Neural cell (in vitro differentiated cells): Measurements from ENCODE around the gene LTK. TPM values are rescaled to one million over a fixed set of nuclear protein-coding genes. Genes with fewer than 3 reads are reported as not detected.

Source experiments
- H2AFZ ChIP-seq: fragments of 200-600, 300-800 bp; sonication (generic), shearing (Covaris generic); 2 replicates; pipeline ENCODE4 v1.6.0; 2014; ENCODE audit warnings: low read depth, mild to moderate bottlenecking, antibody characterized with exemption, low read length, moderate library complexity
- H3F3A ChIP-seq: fragments of 200-600 bp; shearing (Covaris generic); 2 replicates; pipeline ENCODE4 v1.6.1; 2016; ENCODE audit warnings: mild to moderate bottlenecking, moderate library complexity, mixed read lengths, antibody characterized with exemption, low read length; ENCODE audit not compliant: insufficient read depth, poor library complexity, severe bottlenecking
- H3K27ac ChIP-seq: fragments of 200-600, 300-800 bp; sonication (generic), shearing (Covaris generic); 2 replicates; pipeline ENCODE4 v1.5.1; 2014; ENCODE audit warnings: mild to moderate bottlenecking, low read length, moderate library complexity
- H3K27me3 ChIP-seq: fragments of 300-800, 200-600 bp; sonication (generic), shearing (Covaris generic); 2 replicates; pipeline ENCODE4 v1.6.0; 2014; ENCODE audit warnings: mild to moderate bottlenecking, low read depth, low read length, moderate library complexity; ENCODE audit not compliant: insufficient read depth
- H3K36me3 ChIP-seq: fragments of 300-800, 200-600 bp; sonication (generic), shearing (Covaris generic); 2 replicates; pipeline ENCODE4 v1.5.1; 2014; ENCODE audit warnings: mild to moderate bottlenecking, antibody characterized with exemption, low read length, moderate library complexity; ENCODE audit not compliant: insufficient read depth
- H3K4me2 ChIP-seq: fragments of 300-800, 200-600 bp; sonication (generic), shearing (Covaris generic); 2 replicates; pipeline ENCODE4 v1.6.0; 2014; ENCODE audit warnings: mild to moderate bottlenecking, low read length
- H3K4me3 ChIP-seq: fragments of 300-800, 200-600 bp; sonication (generic), shearing (Covaris generic); 2 replicates; pipeline ENCODE4 v1.5.1; 2014; ENCODE audit warnings: mild to moderate bottlenecking, low read length, moderate library complexity
- H3K79me2 ChIP-seq: fragments of 200-600 bp; shearing (Covaris generic); replicated peaks from 2 replicates; pipeline ENCODE4 v1.6.0; 2014; ENCODE audit warnings: mild to moderate bottlenecking, low read length, moderate library complexity; ENCODE audit not compliant: insufficient read depth
- H3K9ac ChIP-seq: fragments of 300-800, 200-600 bp; sonication (generic), shearing (Covaris generic); 2 replicates; pipeline ENCODE4 v1.6.1; 2016; ENCODE audit warnings: mild to moderate bottlenecking, low read length, mixed read lengths
- H3K9me2 ChIP-seq: fragments of 200-600 bp; shearing (Covaris generic); 2 replicates; pipeline ENCODE4 v1.6.1; 2016; ENCODE audit warnings: mild to moderate bottlenecking, low read length, mixed read lengths; ENCODE audit not compliant: insufficient read depth
- H3K9me3 ChIP-seq: fragments of 200-600, 300-800 bp; sonication (generic), shearing (Covaris generic); 2 replicates; pipeline ENCODE4 v1.6.1; 2016; ENCODE audit warnings: mild to moderate bottlenecking, mixed run types, low read length, moderate library complexity, mixed read lengths
- H4K20me1 ChIP-seq: fragments of 200-600 bp; shearing (Covaris generic); 2 replicates; pipeline ENCODE4 v1.6.1; 2016; ENCODE audit warnings: mild to moderate bottlenecking, mixed run types; ENCODE audit not compliant: insufficient read depth
- CTCF ChIP-seq: fragments of 450-650 bp; IDR thresholded peaks from 2 replicates; pipeline ENCODE4 v1.5.1; 2014; ENCODE audit warnings: antibody characterized with exemption, mild to moderate bottlenecking, moderate library complexity; ENCODE audit not compliant: poor library complexity, severe bottlenecking
- EP300 ChIP-seq: fragments of 450-650 bp; conservative IDR thresholded peaks from 2 replicates; pipeline ENCODE4 v1.6.1; 2014; ENCODE audit warnings: antibody characterized with exemption, mild to moderate bottlenecking, moderate library complexity; ENCODE audit not compliant: poor library complexity, severe bottlenecking
- EZH2 ChIP-seq: fragments of 200-600, 300-800 bp; shearing (Covaris generic), sonication (generic); IDR thresholded peaks from 2 replicates; pipeline ENCODE4 v1.6.1; 2014; ENCODE audit warnings: antibody characterized with exemption, low read length, borderline replicate concordance, mild to moderate bottlenecking; ENCODE audit not compliant: insufficient read depth, poor library complexity, severe bottlenecking
- MXI1 ChIP-seq: fragments of 450-650 bp; conservative IDR thresholded peaks from 2 replicates; pipeline ENCODE4 v1.6.1; 2014; ENCODE audit warnings: antibody characterized with exemption, mild to moderate bottlenecking; ENCODE audit not compliant: poor library complexity, severe bottlenecking
- POLR2AphosphoS5 ChIP-seq: IDR thresholded peaks from 2 replicates; pipeline ENCODE4 v1.6.1; 2012
- RAD21 ChIP-seq: fragments of 450-650 bp; conservative IDR thresholded peaks from 2 replicates; pipeline ENCODE4 v1.6.1; 2014; ENCODE audit warnings: antibody characterized with exemption, mild to moderate bottlenecking, moderate library complexity
- SMC3 ChIP-seq: fragments of 450-650 bp; conservative IDR thresholded peaks from 2 replicates; pipeline ENCODE4 v1.6.1; 2014; ENCODE audit warnings: antibody characterized with exemption, mild to moderate bottlenecking, moderate library complexity; ENCODE audit not compliant: poor library complexity
- TAF1 ChIP-seq: IDR thresholded peaks from 2 replicates; pipeline ENCODE4 v1.6.1; 2012; ENCODE audit warnings: low read depth
- polyA plus RNA-seq: library from polyadenylated mRNA; depleted of rRNA; stranded (reverse); fragments of >200 nt; gene quantifications from 2 replicates; pipeline ENCODE4 v1.2.3, GENCODE V29; 2014
- TF ChIP-seq, protein P1 (sequence below): IDR thresholded peaks from 2 replicates; pipeline ENCODE4 v1.6.1; 2012; ENCODE audit warnings: borderline replicate concordance

The LTK gene
- polyA plus RNA-seq, 1 donor from 2014 or later, result 0.28 TPM

DNA sequence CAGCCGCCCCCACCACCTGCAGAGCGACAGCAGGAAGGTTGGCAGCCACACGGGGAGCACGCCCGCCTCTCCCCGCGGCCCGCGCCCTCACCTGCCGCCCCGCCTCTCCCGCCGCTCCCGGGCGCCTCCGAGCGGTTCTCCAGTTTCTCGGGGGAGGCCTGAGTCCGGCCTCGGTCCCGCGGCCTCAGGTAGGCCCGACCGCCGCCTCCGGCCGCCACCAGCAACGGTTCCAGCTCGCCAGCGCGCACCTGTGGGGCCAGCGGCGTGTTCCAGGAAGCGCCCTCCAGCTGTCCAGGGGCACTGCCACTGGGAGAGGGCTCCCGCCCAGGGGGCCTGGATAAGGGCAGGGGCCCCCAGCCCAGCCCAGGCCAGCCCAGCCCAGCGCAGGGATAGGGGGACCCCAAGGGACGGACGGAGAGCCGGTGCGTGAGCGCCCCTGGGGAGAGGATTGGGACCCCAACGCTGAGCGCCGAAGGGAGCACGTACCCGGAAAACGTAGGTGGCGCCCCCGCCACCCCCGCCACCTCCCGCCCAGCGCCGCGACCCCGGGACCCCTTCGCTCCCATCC is 2.2 kb downstream of the LTK start:
- no peak overlapping the region for H3K9ac ChIP-seq
- no peaks in the 10 kb centered on the region for H3K9me3 ChIP-seq
- H3K4me3 ChIP-seq, result peak overlapping the region; percentile 52
- no peaks in the 10 kb centered on the region for H3K79me2 ChIP-seq
- H3K27ac ChIP-seq, result no peak overlapping the region
- no peaks in the 10 kb centered on the region for H3K36me3 ChIP-seq
- H3F3A ChIP-seq, result no peaks in the 10 kb centered on the region
- H2AFZ ChIP-seq, result no peak overlapping the region
- peaks cover 71% of the 10 kb centered on the region for H3K27me3 ChIP-seq
- no peak overlapping the region for H3K4me2 ChIP-seq
- H4K20me1 ChIP-seq, result no peaks in the 10 kb centered on the region
- no peaks in the 10 kb centered on the region for H3K9me2 ChIP-seq
- TF ChIP-seq EP300 (no peak), RAD21 (no peak), MXI1 (no peak), POLR2AphosphoS5 (no peak), CTCF (no peak)

DNA sequence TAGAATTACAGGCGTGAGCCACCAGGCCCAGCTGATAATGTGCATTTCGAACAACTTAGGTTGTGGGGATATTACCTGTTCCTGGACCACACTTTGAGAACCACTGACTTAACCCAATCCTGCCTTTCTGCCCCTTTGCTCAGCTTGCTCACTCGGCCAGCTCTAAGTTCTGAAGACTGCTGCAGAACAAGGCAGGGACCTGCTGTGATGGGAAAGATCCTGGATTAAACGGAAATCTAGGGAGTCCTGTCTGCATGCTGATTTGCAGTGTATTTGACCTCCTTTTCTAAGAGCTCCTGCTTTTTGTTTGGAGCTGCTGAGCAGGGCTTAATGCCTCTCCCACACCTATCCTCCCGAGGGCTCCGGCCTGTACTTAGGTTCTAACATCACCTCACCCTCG is 2.9 kb downstream of the LTK start:
- Histone ChIP-seq H3K9ac (no peak overlapping the region), H3K9me3 (no peaks in the 10 kb centered on the region), H3K4me3 (no peak overlapping the region), H3K9me2 (no peaks in the 10 kb centered on the region), H3K79me2 (no peaks in the 10 kb centered on the region), H3K27me3 (peaks cover 76% of the 10 kb centered on the region), H3F3A (no peaks in the 10 kb centered on the region), H4K20me1 (no peaks in the 10 kb centered on the region), H3K4me2 (no peak overlapping the region), H2AFZ (no peak overlapping the region), H3K36me3 (no peaks in the 10 kb centered on the region), H3K27ac (no peak overlapping the region)
- TF ChIP-seq SMC3 (no peak), EP300 (no peak), RAD21 (no peak), MXI1 (no peak), TAF1 (no peak), CTCF (no peak), EZH2 (no peak), POLR2AphosphoS5 (no peak)
- TF ChIP-seq, protein P1, sequence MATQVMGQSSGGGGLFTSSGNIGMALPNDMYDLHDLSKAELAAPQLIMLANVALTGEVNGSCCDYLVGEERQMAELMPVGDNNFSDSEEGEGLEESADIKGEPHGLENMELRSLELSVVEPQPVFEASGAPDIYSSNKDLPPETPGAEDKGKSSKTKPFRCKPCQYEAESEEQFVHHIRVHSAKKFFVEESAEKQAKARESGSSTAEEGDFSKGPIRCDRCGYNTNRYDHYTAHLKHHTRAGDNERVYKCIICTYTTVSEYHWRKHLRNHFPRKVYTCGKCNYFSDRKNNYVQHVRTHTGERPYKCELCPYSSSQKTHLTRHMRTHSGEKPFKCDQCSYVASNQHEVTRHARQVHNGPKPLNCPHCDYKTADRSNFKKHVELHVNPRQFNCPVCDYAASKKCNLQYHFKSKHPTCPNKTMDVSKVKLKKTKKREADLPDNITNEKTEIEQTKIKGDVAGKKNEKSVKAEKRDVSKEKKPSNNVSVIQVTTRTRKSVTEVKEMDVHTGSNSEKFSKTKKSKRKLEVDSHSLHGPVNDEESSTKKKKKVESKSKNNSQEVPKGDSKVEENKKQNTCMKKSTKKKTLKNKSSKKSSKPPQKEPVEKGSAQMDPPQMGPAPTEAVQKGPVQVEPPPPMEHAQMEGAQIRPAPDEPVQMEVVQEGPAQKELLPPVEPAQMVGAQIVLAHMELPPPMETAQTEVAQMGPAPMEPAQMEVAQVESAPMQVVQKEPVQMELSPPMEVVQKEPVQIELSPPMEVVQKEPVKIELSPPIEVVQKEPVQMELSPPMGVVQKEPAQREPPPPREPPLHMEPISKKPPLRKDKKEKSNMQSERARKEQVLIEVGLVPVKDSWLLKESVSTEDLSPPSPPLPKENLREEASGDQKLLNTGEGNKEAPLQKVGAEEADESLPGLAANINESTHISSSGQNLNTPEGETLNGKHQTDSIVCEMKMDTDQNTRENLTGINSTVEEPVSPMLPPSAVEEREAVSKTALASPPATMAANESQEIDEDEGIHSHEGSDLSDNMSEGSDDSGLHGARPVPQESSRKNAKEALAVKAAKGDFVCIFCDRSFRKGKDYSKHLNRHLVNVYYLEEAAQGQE, result no peak
